Cardiac fibroblast (primary cell): ENCODE measurements around the gene CCDC12.

ENCODE experiments used
- DNase-seq, 2 donors: peaks; one replicate each; pipeline versions ENCODE4 v3.0.0 to v3.0.0-alpha.2; 2010; ENCODE audit warnings: low read depth in 2 of 2
- H3K4me3 ChIP-seq, 2 donors: replicated peaks in 1 of 2; 1 replicate in 1 of 2; 2 replicates in 1 of 2; pipeline ENCODE4 v1.5.1; 2011; ENCODE audit warnings: low read depth in 2 of 2, low read length in 2 of 2, mild to moderate bottlenecking in 2 of 2, moderate library complexity in 1 of 2
- TF ChIP-seq, protein P1 (sequence below): IDR thresholded peaks from one replicate; pipeline ENCODE4 v1.5.1; 2011; ENCODE audit warnings: low read depth, mild to moderate bottlenecking, low read length, inconsistent platforms

The CCDC12 gene

GRCh38 chr3:46887980-46888494 lies 88.5 kb downstream of the CCDC12 start:
- no peak for DNase-seq
- TF ChIP-seq, protein P1, sequence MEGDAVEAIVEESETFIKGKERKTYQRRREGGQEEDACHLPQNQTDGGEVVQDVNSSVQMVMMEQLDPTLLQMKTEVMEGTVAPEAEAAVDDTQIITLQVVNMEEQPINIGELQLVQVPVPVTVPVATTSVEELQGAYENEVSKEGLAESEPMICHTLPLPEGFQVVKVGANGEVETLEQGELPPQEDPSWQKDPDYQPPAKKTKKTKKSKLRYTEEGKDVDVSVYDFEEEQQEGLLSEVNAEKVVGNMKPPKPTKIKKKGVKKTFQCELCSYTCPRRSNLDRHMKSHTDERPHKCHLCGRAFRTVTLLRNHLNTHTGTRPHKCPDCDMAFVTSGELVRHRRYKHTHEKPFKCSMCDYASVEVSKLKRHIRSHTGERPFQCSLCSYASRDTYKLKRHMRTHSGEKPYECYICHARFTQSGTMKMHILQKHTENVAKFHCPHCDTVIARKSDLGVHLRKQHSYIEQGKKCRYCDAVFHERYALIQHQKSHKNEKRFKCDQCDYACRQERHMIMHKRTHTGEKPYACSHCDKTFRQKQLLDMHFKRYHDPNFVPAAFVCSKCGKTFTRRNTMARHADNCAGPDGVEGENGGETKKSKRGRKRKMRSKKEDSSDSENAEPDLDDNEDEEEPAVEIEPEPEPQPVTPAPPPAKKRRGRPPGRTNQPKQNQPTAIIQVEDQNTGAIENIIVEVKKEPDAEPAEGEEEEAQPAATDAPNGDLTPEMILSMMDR: no peak
- H3K4me3 ChIP-seq: no peak overlapping the region

GRCh38 chr3:46885612-46886011 lies 90.9 kb downstream of the CCDC12 start:
- TF ChIP-seq, protein P1: no peak
- H3K4me3 ChIP-seq: no peak overlapping the region
- no peak for DNase-seq

DNA sequence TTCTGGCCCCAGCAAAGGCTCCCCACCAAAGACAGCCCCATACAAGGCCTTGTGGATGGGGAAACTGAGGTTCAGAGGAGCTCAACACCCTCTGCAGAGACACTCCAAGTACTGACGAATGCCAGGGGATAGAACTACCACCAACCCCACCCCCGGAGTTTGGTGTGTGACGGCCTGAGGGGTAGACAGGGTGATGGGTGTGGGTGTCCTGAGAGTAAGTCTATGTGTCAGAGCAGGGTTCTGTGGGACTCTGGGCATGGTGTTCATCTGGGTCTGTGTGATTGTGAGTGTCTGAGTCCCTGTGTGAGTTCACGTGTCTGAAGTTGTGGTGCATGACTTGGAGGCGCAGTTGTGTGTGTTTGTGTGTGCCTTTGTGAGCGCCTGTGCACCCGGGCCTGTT lies 91.6 kb downstream of the CCDC12 start:
- TF ChIP-seq, protein P1: no peak
- no peak for DNase-seq
- H3K4me3 ChIP-seq: no peak overlapping the region

DNA sequence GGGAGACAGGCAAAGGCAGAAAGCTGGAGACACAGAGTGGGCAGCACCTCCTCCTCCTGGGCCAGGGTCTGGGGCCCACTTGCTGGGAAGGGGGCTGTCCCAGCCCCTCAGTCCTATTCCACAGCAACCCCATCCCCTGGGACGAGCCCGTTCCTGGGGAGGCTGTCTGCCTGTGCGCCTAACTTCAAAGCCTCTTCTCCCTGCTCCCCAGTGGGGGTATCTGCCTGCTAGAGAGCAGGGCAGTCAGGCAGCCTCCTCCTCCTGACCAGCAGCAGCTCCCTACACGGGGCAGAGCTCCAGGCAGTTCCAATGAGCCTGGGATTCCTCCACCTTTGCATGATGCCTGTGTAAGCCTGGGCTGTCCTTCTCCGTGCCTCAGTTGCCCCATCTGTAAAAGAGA lies 92.1 kb downstream of the CCDC12 start:
- no peak for DNase-seq
- TF ChIP-seq, protein P1: no peak
- H3K4me3 ChIP-seq: no peak overlapping the region

GRCh38 chr3:46883830-46884185 lies 92.7 kb downstream of the CCDC12 start:
- no peak overlapping the region for H3K4me3 ChIP-seq
- DNase-seq: no peak

GRCh38 chr3:46883054-46883829 lies 93.3 kb downstream of the CCDC12 start:
- DNase-seq: peak in 1 of 2 donors; percentile 49

More at GRCh38 chr3:46883830-46884185, 92.7 kb downstream of the CCDC12 start:
- TF ChIP-seq, protein P1: no peak

More at GRCh38 chr3:46883054-46883829, 93.3 kb downstream of the CCDC12 start:
- H3K4me3 ChIP-seq: peak overlapping the region in 1 of 2 donors; percentile 58
- TF ChIP-seq, protein P1: no peak
